HL-60 (cell line): ENCODE results near the gene POU2AF3.

Experiments
- SPI1 ChIP-seq: IDR thresholded peaks from 2 replicates; pipeline ENCODE4 v1.6.1; 2012; ENCODE audit warnings: low read depth, mild to moderate bottlenecking, borderline replicate concordance
- TF ChIP-seq, protein P1 (sequence below): IDR thresholded peaks from one replicate; pipeline ENCODE4 v1.5.1; 2011; ENCODE audit warnings: low read length, control low read depth, inconsistent platforms; ENCODE audit not compliant: insufficient read depth

DNA sequence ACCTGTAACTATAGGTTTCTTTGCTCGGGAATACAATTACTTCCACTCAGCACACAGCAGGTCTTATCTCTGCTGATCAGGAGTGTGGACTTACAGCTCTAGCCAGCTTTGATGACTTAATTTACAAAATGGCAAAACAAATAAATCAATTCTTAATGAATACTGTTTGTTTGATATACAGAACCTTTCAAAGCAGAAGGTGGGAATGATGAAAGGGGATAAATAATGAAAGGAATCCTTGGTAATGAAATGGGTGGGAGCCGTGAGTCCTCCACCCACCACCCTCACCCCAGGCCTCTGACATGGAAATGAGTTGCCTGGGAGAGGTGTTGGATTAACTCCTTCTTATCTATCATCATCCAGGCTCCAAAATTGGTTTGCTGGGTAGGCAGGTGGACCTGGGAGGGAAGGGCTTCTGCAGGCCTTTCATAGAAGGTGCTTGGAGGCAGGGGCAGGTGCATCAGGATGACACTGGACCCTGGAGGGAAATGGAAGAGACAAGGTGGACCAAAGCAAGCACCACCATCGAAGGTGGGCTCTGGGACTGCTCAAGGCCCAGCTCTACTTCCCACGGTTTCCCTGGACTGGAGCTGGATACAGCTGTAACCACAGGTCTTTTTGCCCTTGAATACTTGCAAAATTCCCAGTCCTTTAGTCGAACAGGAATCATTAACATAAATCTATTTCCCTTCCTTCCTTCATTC is 57.8 kb downstream of the POU2AF3 start:
- TF ChIP-seq, protein P1, sequence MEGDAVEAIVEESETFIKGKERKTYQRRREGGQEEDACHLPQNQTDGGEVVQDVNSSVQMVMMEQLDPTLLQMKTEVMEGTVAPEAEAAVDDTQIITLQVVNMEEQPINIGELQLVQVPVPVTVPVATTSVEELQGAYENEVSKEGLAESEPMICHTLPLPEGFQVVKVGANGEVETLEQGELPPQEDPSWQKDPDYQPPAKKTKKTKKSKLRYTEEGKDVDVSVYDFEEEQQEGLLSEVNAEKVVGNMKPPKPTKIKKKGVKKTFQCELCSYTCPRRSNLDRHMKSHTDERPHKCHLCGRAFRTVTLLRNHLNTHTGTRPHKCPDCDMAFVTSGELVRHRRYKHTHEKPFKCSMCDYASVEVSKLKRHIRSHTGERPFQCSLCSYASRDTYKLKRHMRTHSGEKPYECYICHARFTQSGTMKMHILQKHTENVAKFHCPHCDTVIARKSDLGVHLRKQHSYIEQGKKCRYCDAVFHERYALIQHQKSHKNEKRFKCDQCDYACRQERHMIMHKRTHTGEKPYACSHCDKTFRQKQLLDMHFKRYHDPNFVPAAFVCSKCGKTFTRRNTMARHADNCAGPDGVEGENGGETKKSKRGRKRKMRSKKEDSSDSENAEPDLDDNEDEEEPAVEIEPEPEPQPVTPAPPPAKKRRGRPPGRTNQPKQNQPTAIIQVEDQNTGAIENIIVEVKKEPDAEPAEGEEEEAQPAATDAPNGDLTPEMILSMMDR = no peak
- TF ChIP-seq SPI1 = no peak
